BE2C (cell line): Measurements from ENCODE around the gene EFCAB6.

Experiments
- DNase-seq: peaks from one replicate; pipeline ENCODE4 v3.0.0-alpha.2; 2020
- H3K27me3 ChIP-seq: fragments of 250-450 bp; sonication (Bioruptor Pico); 2 replicates; pipeline ENCODE4 v1.5.1; 2020; ENCODE audit warnings: mild to moderate bottlenecking
- H3K36me3 ChIP-seq: fragments of 250-450 bp; sonication (Bioruptor Pico); 2 replicates; pipeline ENCODE4 v1.5.1; 2020; ENCODE audit warnings: mild to moderate bottlenecking
- H3K4me1 ChIP-seq: fragments of 250-450 bp; sonication (Bioruptor Pico); 2 replicates; pipeline ENCODE4 v1.5.1; 2020
- H3K4me3 ChIP-seq: 2 replicates; pipeline ENCODE4 v1.5.1; 2011; ENCODE audit warnings: low read depth, low read length
- H3K9me3 ChIP-seq: fragments of 250-450 bp; sonication (Bioruptor Pico); 2 replicates; pipeline ENCODE4 v1.5.1; 2020
- TF ChIP-seq, protein P1 (sequence below): IDR thresholded peaks from 2 replicates; pipeline ENCODE4 v1.5.1; 2012; ENCODE audit warnings: mild to moderate bottlenecking, low read depth, low read length

EFCAB6 gene

DNA sequence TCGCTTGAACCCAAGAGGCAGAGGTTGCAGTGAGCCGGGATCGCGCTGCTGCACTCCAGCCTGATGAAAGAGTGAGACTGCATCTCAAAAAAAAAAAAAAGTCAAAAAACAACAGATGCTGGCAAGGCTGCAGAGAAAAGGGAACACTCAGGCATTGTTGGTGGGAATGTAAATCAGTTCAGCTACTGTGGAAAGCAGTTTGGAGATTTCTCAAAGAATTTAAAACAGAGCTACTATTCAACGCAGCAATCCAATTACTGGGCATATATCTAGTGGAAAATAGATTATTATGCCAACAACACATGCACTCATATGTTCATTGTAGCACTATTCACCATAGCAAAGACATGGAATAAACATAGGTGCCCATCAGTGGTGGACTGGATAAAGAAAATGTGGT is 89.7 kb downstream of the EFCAB6 start:
- TF ChIP-seq, protein P1, sequence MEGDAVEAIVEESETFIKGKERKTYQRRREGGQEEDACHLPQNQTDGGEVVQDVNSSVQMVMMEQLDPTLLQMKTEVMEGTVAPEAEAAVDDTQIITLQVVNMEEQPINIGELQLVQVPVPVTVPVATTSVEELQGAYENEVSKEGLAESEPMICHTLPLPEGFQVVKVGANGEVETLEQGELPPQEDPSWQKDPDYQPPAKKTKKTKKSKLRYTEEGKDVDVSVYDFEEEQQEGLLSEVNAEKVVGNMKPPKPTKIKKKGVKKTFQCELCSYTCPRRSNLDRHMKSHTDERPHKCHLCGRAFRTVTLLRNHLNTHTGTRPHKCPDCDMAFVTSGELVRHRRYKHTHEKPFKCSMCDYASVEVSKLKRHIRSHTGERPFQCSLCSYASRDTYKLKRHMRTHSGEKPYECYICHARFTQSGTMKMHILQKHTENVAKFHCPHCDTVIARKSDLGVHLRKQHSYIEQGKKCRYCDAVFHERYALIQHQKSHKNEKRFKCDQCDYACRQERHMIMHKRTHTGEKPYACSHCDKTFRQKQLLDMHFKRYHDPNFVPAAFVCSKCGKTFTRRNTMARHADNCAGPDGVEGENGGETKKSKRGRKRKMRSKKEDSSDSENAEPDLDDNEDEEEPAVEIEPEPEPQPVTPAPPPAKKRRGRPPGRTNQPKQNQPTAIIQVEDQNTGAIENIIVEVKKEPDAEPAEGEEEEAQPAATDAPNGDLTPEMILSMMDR = no peak
- DNase-seq = no peak

DNA sequence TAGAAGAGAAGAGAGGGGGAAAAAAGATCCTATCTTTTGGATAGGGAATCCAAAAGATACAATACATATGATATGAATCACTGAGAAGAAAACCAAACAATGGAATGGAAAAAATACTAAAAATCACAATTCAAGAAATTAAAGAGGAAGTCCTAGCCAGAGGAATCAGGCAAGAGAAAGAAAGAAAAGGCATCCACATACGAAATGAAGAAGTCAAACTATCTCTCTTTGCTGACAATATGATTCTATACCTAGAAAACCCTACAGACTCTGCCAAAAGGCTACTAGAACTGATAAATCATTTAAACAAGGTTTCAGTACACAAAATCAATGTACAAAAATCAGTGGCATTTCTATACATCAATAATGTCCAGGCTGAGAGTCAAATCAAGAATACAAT is 91.4 kb downstream of the EFCAB6 start:
- H3K27me3 ChIP-seq = peaks cover 16% of the 10 kb centered on the region
- no peaks in the 10 kb centered on the region for H3K36me3 ChIP-seq
- H3K9me3 ChIP-seq = no peaks in the 10 kb centered on the region
- TF ChIP-seq, protein P1 = no peak
- no peak for DNase-seq
- no peaks in the 10 kb centered on the region for H3K4me1 ChIP-seq
- H3K4me3 ChIP-seq = no peak overlapping the region

More for the DNA sequence above, 89.7 kb downstream of the EFCAB6 start:
- Histone ChIP-seq H3K27me3 (peaks cover 5% of the 10 kb centered on the region), H3K4me1 (no peaks in the 10 kb centered on the region), H3K4me3 (no peak overlapping the region), H3K9me3 (no peaks in the 10 kb centered on the region), H3K36me3 (no peaks in the 10 kb centered on the region)

DNA sequence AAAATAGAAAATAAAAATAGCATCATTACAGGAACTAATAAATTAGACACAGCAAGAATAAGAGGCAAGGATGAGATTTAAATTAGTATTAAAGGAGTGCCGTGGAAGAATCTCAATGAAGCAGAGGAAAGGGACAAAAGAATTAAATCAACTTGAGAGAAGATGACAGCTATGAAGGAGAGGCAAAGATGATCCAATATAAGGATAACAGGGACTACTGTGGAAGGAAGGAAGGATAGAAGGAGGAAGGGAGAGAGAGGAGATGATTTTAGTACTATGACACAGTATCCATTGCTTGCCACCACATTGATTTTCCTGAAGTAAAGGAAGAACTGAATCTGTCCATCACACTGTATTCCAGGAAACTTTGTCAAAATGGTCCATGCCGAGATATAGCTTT is 98.0 kb downstream of the EFCAB6 start:
- no peak for DNase-seq
- Histone ChIP-seq H3K4me1 (no peaks in the 10 kb centered on the region), H3K27me3 (peaks cover 34% of the 10 kb centered on the region), H3K9me3 (no peaks in the 10 kb centered on the region), H3K4me3 (no peak overlapping the region), H3K36me3 (no peaks in the 10 kb centered on the region)
- TF ChIP-seq, protein P1 = no peak

DNA sequence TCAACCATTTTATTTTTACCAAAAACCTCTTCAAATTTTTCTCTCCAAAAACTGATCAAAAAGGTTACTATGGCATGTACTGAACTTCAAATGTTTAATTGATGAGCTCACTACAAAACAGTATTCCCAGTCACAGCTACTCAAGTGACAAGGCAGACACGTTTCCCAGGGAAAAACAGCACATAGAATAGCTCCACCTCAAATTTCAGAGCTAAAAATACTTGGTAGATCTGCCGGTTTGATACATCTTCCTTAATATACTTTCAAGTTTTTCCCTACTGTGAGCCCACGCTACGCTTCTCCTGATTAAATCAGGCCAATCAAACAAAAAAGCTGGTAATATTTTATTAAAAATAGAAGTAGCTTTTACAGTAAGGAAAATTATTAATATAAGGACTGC is 100.4 kb downstream of the EFCAB6 start:
- H3K36me3 ChIP-seq = no peaks in the 10 kb centered on the region

DNA sequence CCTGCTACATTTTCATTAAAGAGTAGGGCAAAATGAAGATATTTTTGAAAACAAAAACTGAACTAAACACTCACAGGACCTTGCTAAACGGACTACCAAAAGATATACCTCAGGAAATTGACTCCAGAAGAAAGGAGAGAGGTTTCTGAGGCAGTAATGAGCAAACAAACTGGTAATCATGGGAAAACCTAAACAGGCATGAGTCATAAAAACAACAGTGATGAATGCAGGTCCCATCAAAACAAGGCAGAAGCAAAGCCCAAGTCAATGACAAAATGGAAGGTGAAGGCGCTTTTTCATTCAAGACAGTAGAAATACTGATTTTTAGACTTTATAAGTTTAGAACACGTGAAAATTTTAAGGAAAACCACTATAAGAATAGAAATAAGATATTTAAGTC is 104.5 kb downstream of the EFCAB6 start:
- Histone ChIP-seq H3K36me3 (no peaks in the 10 kb centered on the region), H3K4me1 (no peaks in the 10 kb centered on the region), H3K27me3 (peaks cover 12% of the 10 kb centered on the region), H3K4me3 (no peak overlapping the region), H3K9me3 (no peaks in the 10 kb centered on the region)
- no peak for DNase-seq
- TF ChIP-seq, protein P1 = no peak

More for the DNA sequence above, 100.4 kb downstream of the EFCAB6 start:
- H3K4me1 ChIP-seq = no peaks in the 10 kb centered on the region
- no peaks in the 10 kb centered on the region for H3K9me3 ChIP-seq
- H3K27me3 ChIP-seq = peaks cover 24% of the 10 kb centered on the region
- no peak overlapping the region for H3K4me3 ChIP-seq
- no peak for DNase-seq
- TF ChIP-seq, protein P1 = no peak

DNA sequence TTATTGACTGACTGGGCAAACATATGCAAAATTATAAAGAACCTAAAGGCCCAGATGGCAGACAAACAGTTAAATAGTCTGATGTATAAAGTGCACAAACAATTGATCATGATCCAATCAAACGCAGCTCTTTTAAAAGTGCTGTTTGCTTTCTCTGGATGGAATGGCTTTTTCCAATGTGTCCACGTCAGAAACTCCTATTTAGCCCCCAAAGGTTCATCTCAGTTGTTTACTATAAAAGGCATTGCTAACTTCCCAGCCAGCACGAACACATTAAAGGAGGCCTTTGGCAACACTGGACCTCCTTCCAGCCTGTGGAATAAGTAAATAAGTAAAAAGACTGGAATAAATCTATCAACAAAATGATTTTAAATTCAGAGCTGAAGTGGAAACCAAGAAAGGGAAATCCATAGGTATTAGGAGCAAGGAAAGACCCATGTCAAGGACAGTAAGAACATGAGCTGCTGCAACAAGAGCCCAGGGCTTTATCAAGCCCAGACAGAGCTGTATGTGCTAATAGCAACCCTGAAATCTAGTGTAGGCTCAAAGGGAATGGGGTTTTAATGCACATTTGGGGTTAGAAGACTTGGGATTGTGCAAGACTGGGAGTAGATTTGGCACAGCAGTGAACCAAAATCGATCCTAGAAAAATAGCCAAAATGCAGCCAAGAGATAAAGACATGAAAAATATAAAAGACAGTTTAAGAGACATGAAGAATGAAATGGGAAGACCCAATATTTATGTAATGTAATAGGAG is 105.4 kb downstream of the EFCAB6 start:
- no peaks in the 10 kb centered on the region for H3K36me3 ChIP-seq
- TF ChIP-seq, protein P1 = no peak
- H3K9me3 ChIP-seq = no peaks in the 10 kb centered on the region
- H3K4me1 ChIP-seq = no peaks in the 10 kb centered on the region
- no peak for DNase-seq
- no peak overlapping the region for H3K4me3 ChIP-seq
- H3K27me3 ChIP-seq = peaks cover 12% of the 10 kb centered on the region
